NCI-H526 treated with DMSO at 0.1 percent for 48 hours (cell line): Measurements from ENCODE around the gene PIEZO1.
"Not testable (repeated sequence)": the region's sequence is repeated elsewhere in the genome, so short reads cannot be mapped to it uniquely, and the experiment has no call there.

ENCODE experiments used
- DNase-seq: peaks from one replicate; lab custom pipeline; 2025; lab: John Stamatoyannopoulos, UW

The PIEZO1 gene

DNA sequence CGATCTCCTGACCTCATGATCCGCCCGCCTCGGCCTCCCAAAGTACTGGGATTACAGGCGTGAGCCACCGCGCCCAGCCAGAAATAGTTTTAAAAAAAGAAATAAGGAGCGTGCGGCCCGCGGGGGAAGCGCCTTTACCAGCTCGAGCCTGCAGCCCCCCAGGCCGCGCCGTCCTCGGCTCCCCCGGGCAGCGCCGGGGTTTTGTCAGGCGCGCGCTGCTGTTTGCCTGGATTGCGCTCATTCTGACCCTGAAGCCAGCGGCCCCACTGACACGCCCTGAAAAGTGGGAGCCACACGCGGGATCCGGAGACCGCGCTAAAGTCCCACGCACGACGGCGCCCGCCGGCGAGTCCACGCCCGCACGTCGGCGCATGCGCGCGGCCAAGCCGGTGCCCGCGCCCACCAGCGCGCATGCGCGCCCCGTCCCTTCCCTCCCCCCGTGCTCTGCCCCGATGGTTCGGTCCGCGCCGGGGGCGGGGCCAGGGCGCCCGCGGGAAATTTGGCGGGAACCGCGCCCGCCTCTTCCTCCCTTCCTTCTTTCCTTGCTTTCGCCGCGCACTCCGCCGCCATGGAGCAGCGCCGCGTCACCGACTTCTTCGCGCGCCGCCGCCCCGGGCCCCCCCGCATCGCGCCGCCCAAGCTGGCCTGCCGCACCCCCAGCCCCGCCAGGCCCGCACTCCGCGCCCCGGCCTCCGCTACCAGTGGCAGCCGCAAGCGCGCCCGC lies 18.4 kb upstream of the PIEZO1 start, which contains the start of gene CDT1:
Gene CDT1, plus strand, starts transcription at position 526 of the 724 bp plus-strand sequence. Its CDS starts 43 bp downstream, at position 569.
- no peak for DNase-seq

- no peak for DNase-seq
These were observed 15.2 kb upstream of the PIEZO1 start for GRCh38 chr16:88800277-88800592.

GRCh38 chr16:88799569-88800276 lies 14.7 kb upstream of the PIEZO1 start:
- DNase-seq = no peak

DNA sequence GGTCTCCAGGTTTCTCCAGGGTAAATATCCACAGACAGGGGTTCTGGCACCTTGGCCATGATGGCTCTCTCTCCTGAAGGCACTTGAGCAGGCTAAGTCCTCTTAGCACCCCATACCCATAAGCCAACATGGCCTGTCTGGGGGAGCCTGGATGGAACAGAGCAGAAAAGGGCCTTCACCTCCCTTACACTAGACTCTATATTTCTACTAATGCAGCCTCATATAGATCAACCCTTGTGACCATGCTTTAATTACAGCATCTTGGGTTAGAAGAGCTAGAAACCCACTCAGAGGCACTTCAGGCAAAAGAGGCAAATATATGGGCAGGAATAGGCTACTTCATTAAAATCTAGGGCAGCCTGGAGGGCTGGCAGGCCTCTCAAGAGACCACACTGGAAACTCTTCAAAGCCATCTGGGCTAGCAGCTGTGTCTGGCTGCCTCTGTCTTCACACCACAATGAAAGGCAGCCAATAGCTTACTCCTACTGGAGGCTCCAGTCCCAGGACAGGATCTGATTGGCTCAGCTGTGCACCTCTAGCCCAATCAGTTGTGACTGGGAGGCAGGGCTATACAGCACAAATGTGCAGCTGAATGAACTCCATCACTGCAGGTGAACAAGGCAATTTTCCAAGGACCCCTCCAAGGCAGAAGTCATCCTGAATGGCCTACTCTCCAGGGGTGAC lies 13.9 kb upstream of the PIEZO1 start:
- no peak for DNase-seq

DNA sequence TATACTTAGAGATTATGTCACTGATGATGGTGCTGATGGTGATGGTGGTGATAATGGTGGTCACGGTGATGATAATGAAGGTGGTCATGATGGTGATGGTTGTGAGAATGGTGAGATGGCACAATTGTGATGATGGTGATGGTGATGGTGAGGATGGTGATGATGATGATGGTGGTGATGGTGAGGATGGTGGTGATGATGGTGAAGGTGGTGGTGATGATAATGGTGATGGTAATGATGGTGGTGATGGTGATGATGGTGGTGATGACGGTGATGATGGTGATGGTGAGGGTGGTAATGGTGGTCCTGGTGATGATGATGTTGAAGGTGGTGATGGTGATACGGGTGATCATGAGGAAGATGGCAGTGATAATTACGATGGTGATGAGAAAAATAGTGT lies 13.1 kb upstream of the PIEZO1 start:
- no peak for DNase-seq

DNA sequence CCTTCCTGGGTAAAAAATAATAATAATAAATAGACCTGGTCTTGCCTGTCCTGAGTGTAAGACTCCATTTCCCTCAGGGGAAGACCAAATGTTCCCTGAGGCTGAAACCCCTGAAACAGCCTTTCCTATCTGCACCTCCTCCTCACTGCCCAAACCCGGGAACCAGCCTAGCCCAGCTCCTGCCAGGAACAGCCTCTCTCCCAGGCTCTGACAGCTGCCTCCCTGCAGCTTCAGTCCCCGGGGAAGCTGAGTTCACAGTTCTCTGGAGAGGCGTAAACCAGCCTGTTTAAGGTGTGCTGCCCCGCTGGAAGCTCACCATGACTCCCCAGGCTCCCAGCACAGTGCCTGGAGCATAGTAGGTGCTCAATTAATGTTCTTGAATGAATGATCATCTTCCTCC lies 11.3 kb upstream of the PIEZO1 start:
- DNase-seq = no peak

DNA sequence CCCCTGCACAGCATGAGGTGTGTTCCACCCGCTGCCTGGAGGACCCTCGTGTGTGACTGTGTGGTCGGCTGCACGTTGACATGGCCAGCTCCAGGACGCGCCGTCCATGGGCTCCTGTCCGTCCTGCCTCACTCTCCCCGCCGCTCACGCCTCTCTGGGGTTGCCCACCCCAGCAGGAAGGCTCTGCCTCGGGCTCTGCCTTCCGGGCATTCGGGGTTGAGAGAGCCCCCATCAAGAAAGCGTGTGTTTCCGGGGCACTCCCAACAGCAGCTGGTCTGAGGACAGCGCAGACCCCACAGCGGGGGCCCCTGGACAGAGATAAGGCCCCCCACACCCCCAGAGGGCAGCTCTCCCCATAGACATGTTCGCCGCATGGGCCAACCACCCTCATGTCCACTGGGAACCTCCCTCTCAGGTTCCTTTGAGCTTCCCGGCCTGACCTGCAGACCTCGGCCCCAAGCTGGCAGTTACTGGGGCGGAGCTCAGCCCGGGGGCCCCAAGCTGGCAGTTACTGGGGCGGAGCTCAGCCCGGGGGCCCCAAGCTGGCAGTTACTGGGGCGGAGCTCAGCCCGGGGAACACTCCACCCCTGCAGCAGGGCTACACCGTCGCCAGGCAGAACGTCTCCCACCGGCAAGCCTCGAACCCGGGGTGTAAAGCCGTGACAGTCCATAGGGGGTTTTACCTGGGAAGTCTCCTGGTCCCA lies 8.4 kb upstream of the PIEZO1 start:
- no peak for DNase-seq

DNA sequence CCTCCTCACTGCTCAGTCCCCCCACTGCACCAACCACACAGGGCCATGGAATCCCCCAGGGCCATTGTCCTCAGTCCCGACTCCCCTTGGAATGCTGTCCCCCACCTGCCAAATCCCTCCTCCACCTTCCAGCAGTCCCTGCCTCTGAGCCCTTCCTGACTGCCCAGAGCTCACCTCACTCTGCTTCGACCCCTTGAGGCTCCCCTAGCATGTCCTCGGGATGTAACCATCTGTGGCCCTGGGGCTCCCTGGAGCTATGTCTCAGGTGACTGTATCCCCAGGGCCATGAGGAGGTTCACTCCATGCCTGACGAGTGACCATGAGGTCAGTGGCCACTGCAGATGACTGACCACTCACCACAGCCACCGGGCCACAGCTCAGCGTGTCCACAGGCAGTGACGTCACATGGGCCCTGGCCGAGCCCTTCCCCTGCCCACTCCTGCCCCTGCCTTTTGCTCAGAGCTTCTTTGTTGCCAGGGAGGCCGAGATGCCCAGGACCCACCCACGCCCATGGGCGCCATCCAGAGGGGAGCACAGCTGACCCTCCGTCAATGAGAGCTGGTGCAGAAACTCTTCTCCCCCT lies 7.7 kb upstream of the PIEZO1 start:
- no peak for DNase-seq

- no peak for DNase-seq
These were observed 7.1 kb upstream of the PIEZO1 start for GRCh38 chr16:88792078-88792550.

- DNase-seq = no peak
These were observed 5.5 kb upstream of the PIEZO1 start for GRCh38 chr16:88790312-88791211.

DNA sequence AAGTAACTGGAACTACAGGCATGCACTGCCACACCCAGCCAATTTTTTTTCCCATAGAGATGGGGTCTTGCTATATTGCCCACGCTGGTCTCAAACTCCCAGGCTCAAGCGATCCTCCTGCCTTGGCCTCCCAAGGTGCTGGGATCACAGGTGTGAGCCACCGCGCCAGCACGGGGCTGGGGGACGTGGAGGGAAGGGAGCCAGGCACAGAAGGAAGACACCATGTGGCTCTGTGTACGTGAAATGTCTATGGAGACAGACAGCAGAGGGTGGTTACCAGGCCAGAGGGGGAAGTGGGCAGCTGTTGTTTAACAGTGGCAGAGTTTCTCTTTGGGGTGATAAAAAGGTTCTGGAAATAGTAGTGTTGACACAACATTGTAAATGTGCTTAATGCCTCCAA lies 4.6 kb upstream of the PIEZO1 start:
- DNase-seq = no peak

DNA sequence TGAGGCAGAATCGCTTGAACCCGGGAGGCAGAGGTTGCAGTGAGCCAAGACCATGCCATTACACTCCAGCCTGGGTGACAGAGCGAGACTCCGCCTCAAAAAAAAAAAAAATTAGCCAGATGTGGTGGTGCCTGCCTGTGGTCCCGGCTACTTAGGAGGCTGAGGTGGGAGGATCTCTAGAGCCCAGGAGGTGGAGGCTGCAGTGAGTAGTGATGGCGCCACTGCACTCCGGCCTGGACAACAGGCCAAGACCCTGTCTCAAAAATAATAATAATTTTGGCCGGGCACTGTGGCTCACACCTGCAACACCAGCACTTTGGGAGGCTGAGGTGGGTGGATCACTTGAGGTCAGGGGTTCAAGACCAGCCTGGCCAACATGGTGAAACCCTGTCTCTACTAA lies 3.7 kb upstream of the PIEZO1 start:
- DNase-seq = not testable (repeated sequence)

GRCh38 chr16:88787579-88788314 lies 2.7 kb upstream of the PIEZO1 start:
- DNase-seq = no peak

DNA sequence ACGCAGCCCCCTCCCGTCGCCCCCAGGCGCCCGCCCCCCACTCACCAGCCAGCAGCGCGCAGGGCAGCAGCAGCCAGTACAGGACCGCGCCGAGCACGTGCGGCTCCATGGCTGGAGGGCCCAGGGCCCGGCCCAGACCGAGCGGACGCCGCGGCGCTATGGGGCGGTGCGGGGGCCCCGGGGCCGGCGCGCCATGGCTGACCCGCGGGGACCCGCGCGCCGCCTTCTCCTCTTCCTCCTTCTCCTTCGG lies 239 bp downstream of the PIEZO1 start:
- DNase-seq = no peak

DNA sequence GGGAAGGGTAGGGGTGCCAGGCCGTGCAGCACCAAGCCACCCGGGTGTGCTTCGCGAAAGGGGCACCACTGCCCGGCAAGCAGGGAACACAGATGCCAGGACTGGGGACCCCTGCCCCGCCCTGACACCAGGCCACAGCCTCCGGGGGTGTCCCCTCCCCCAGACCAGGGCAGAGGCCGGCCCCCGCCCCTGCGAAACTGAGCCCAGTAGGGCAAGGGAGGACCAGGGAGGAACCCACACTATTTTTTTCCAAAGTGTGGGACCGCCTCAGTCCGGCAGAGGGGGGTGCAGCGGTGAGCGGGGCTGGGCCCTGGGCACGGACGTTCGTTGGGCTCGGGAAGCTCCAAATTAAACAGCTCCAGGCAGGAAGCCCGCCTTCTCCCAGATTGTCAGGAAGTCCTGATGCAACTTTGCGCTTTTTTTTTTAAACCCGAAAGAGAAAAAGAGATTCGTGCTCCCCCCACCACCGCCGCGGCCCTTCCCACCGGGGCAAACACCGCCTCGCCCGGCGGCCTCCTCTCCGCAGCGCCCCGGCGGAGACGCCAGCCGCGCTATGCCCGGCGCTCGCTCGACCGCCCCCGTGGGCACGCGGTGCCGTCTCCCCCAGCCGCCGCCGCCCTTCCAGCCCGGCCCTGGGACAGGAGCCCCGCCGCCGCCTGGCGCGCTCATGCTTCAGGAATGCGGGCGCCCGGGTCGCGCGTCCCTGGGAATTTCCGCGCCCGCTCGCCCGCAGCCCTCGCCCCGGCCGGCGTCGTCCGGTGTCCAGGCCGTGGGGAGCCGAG lies 755 bp downstream of the PIEZO1 start:
- no peak for DNase-seq

GRCh38 chr16:88783391-88784073 lies 1.5 kb downstream of the PIEZO1 start:
- DNase-seq = no peak

- DNase-seq = no peak
These were observed 2.3 kb downstream of the PIEZO1 start for GRCh38 chr16:88782454-88783390.
